BE2C (cell line): ENCODE measurements around the gene IQCH.

Experiments used
- DNase-seq: peaks from one replicate; pipeline ENCODE4 v3.0.0-alpha.2; 2020
- H3K27me3 ChIP-seq: fragments of 250-450 bp; sonication (Bioruptor Pico); 2 replicates; pipeline ENCODE4 v1.5.1; 2020; ENCODE audit warnings: mild to moderate bottlenecking
- H3K36me3 ChIP-seq: fragments of 250-450 bp; sonication (Bioruptor Pico); 2 replicates; pipeline ENCODE4 v1.5.1; 2020; ENCODE audit warnings: mild to moderate bottlenecking
- H3K4me1 ChIP-seq: fragments of 250-450 bp; sonication (Bioruptor Pico); 2 replicates; pipeline ENCODE4 v1.5.1; 2020
- H3K4me3 ChIP-seq: 2 replicates; pipeline ENCODE4 v1.5.1; 2011; ENCODE audit warnings: low read depth, low read length
- H3K9me3 ChIP-seq: fragments of 250-450 bp; sonication (Bioruptor Pico); 2 replicates; pipeline ENCODE4 v1.5.1; 2020
- TF ChIP-seq, protein P1 (sequence below): IDR thresholded peaks from 2 replicates; pipeline ENCODE4 v1.5.1; 2012; ENCODE audit warnings: mild to moderate bottlenecking, low read depth, low read length

Gene IQCH

DNA sequence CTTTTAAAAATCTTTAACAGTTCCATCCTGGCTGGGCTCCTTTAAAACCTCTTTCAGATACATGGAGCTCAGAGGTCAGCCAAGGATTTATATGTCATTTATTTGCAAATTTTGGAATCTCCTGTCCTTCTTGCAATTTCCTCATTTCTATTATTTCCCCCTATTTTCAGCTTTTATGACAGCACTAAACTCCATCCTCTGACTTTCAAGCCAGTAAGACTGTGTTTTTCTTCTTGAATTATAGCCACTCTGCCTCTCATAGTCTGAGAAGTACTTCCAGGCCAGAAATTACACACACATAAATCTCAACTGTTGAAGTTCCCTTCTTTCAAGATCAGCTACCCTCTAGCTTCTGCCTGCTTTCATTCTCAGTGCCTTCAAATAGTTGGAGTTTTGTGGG is 73.2 kb downstream of the IQCH start:
- no peak overlapping the region for H3K4me3 ChIP-seq
- H3K9me3 ChIP-seq: no peaks in the 10 kb centered on the region
- TF ChIP-seq, protein P1, sequence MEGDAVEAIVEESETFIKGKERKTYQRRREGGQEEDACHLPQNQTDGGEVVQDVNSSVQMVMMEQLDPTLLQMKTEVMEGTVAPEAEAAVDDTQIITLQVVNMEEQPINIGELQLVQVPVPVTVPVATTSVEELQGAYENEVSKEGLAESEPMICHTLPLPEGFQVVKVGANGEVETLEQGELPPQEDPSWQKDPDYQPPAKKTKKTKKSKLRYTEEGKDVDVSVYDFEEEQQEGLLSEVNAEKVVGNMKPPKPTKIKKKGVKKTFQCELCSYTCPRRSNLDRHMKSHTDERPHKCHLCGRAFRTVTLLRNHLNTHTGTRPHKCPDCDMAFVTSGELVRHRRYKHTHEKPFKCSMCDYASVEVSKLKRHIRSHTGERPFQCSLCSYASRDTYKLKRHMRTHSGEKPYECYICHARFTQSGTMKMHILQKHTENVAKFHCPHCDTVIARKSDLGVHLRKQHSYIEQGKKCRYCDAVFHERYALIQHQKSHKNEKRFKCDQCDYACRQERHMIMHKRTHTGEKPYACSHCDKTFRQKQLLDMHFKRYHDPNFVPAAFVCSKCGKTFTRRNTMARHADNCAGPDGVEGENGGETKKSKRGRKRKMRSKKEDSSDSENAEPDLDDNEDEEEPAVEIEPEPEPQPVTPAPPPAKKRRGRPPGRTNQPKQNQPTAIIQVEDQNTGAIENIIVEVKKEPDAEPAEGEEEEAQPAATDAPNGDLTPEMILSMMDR: no peak
- H3K4me1 ChIP-seq: no peaks in the 10 kb centered on the region
- no peaks in the 10 kb centered on the region for H3K36me3 ChIP-seq
- no peaks in the 10 kb centered on the region for H3K27me3 ChIP-seq
- no peak for DNase-seq

DNA sequence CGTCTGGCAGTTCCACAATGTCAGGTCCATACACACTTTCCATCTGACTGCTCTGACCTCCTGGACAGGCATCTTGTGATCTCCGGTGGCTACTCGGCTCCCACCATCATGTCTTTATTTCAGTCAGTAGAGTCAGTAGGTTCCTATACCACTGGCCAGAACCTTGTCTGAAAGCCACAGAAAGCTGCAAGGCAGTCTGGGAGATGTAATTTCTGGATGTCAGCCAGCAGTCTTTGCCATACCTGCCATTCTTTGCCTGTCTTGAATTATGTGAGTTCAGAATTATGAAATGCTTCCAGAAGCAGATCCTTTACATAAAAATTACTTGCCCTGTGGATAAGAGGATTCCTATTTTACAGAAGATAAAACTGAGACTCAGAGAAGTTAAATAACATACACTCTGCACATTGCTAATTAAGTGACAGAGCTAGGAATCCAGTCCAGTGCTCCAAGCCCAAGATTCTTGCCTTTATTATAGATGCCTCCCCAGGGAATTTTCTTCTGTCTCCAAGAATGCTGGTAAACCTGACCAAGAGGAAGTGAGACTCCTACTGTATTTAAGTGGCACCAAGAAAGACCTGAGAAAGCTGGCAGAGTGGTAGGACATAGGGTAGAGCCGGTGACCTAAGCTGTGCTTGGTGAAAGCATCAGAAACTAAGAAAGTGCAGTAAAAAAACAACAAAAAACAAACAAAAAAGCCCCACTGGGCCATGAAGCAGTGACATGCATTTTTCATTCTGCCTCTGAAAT is 75.6 kb downstream of the IQCH start:
- DNase-seq: no peak
- Histone ChIP-seq H3K9me3 (no peaks in the 10 kb centered on the region), H3K4me1 (no peaks in the 10 kb centered on the region), H3K36me3 (no peaks in the 10 kb centered on the region), H3K27me3 (no peaks in the 10 kb centered on the region), H3K4me3 (no peak overlapping the region)
- TF ChIP-seq, protein P1: no peak

DNA sequence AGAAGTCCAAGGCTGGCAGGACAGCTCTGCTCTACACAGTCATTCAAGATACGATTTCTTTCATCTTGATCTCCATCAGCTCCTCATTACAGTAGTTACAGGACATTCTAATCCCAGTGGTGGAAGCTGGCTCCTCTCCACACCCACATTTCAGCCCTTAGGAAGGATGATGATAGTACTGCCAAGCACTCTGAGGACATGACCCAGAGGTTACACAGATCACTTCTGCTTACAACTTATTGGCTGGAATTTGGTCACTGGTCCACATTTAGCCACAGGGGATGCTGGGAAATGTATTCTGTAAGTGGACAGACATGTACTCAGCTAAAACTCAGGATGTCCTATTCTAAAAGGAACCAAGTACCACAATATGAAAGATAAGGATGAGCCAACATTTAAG is 77.1 kb downstream of the IQCH start:
- no peaks in the 10 kb centered on the region for H3K9me3 ChIP-seq
- no peak for DNase-seq
- no peak overlapping the region for H3K4me3 ChIP-seq
- TF ChIP-seq, protein P1: no peak
- no peaks in the 10 kb centered on the region for H3K36me3 ChIP-seq
- no peaks in the 10 kb centered on the region for H3K4me1 ChIP-seq
- H3K27me3 ChIP-seq: no peaks in the 10 kb centered on the region

DNA sequence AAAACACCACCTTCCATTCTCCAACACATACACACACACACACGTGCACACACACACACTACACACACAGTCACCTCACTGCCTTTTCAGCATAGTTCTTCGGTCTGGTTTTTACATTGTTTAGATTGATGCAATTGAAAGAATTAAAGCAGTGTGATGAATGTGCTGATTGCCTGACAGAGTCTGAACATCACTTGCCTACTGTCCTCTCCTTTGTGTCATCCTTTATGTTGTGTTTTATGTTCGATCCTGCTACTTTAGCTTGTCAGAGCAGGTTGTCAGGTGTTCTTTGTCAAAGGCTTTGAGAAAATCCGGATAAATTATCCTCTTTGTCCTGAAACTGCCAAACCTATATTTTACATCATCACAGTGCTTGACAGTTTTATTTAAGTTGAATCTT is 80.4 kb downstream of the IQCH start:
- no peaks in the 10 kb centered on the region for H3K36me3 ChIP-seq
- DNase-seq: no peak
- no peaks in the 10 kb centered on the region for H3K4me1 ChIP-seq
- no peaks in the 10 kb centered on the region for H3K27me3 ChIP-seq
- H3K4me3 ChIP-seq: no peak overlapping the region
- TF ChIP-seq, protein P1: no peak
- no peaks in the 10 kb centered on the region for H3K9me3 ChIP-seq

DNA sequence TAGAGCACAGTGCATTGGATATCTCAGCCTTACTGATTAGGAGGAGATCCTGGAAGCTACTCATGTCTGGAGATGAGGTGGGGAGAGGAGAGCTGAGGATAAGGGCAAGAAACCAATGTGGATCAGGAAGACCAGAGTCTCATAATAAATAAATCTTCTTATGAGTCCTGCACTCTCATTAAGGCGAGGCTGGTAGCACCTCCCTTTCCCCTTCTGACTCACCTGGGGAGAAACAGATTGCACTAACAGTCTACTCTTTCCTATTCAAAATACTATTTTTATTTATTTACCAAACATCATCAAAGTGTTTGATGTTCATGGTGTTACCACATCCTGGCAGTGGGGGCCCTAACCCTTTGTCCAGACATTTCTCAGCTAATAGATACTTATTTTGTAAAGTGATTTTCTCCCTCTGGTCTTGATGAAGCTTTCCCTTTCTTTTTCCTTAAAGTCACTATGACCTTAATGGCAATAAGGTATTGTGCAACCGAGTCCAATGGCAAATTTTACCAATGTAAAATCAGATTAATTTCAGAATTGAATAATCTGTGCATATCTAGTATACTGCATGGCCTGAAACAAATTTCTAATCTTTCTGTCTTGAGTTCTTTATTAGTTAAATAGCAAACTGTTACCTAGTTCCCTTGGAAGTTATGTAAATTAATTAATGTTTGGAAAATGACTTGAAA is 81.1 kb downstream of the IQCH start:
- H3K9me3 ChIP-seq: no peaks in the 10 kb centered on the region
- no peaks in the 10 kb centered on the region for H3K27me3 ChIP-seq
- TF ChIP-seq, protein P1: no peak
- peaks cover under 1% of the 10 kb centered on the region; the same call in 1 of the 2 replicates for H3K4me1 ChIP-seq
- no peak overlapping the region for H3K4me3 ChIP-seq
- H3K36me3 ChIP-seq: no peaks in the 10 kb centered on the region
- DNase-seq: no peak

DNA sequence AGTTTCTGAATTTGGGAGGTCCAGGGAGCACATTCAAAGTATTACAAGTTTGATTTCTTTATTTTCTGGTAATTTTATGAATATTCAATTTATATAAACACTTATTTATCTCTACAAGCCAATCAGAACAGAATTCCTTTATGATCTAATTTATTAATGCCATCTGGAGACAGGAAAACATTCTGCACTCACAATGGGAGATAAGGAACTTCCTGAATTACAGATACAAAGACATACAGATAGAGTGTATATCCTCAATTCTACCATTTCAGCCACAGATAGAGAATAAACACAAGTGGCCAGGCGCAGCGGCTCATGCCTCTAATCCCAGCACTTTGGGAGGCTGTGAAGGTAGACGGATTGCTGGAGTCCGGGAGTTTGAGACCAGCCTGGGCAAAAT is 86.0 kb downstream of the IQCH start:
- Histone ChIP-seq H3K9me3 (no peaks in the 10 kb centered on the region), H3K4me1 (peaks cover 3% of the 10 kb centered on the region; the same call in 1 of the 2 replicates), H3K27me3 (no peaks in the 10 kb centered on the region), H3K4me3 (no peak overlapping the region), H3K36me3 (no peaks in the 10 kb centered on the region)
- TF ChIP-seq, protein P1: no peak
- peak; percentile 21 for DNase-seq
